Muscle layer of duodenum (tissue), 2 donors: Measurements from ENCODE around the gene SPI1.

ENCODE experiments used
- H3K27ac ChIP-seq: one replicate; pipeline ENCODE4 v1.7.0; 2013; ENCODE audit warnings: mild to moderate bottlenecking, low read length
- H3K27me3 ChIP-seq: one replicate; pipeline ENCODE4 v1.7.0; 2013; ENCODE audit warnings: low read depth, mild to moderate bottlenecking, control low read depth, low read length
- H3K36me3 ChIP-seq, 2 donors: one replicate each; pipeline ENCODE4 v1.7.0; 2013; ENCODE audit warnings: low read length in 2 of 2, control low read depth in 1 of 2, mild to moderate bottlenecking in 1 of 2; ENCODE audit not compliant: insufficient read depth in 2 of 2, control insufficient read depth in 1 of 2
- H3K4me1 ChIP-seq, 2 donors: one replicate each; pipeline ENCODE4 v1.7.0; 2013; ENCODE audit warnings: low read length in 2 of 2, mild to moderate bottlenecking in 2 of 2, control low read depth in 1 of 2, moderate library complexity in 1 of 2; ENCODE audit not compliant: insufficient read depth in 2 of 2, control insufficient read depth in 1 of 2
- H3K4me3 ChIP-seq, 2 donors: one replicate each; pipeline ENCODE4 v1.7.0; 2013; ENCODE audit warnings: low read length in 2 of 2, low read depth in 1 of 2, mild to moderate bottlenecking in 1 of 2
- H3K9me3 ChIP-seq, 2 donors: one replicate each; pipeline ENCODE4 v1.7.0; 2013; ENCODE audit warnings: low read length in 2 of 2, control low read depth in 1 of 2, mild to moderate bottlenecking in 1 of 2; ENCODE audit not compliant: control insufficient read depth in 1 of 2
- donor health status: healthy.

Gene SPI1

DNA sequence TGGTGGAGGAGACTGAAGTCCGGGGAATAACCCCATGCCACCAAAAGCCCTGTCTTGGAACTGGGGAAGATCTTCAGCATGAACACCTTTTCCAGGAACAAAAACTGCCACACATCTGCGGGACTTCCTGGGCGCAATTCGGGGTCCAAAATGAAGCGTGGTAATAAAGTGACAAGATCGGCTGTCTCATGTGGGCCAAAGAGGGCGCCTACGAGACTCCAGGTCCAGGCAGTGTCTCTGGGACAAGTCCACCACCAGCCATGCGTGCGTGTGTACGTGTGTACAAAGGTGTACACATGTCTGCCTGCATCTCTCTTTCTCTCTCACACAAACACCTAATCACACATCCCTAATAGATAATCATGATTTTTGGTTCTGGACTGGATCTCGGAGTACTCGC lies 16.9 kb downstream of the SPI1 start:
- no peaks in the 10 kb centered on the region for H3K36me3 ChIP-seq
- H3K9me3 ChIP-seq = no peaks in the 10 kb centered on the region
- no peak overlapping the region for H3K4me3 ChIP-seq
- H3K27me3 ChIP-seq = no peaks in the 10 kb centered on the region
- H3K27ac ChIP-seq = no peak overlapping the region
- H3K4me1 ChIP-seq = no peaks in the 10 kb centered on the region

- no peaks in the 10 kb centered on the region for H3K36me3 ChIP-seq
- no peak overlapping the region for H3K27ac ChIP-seq
- H3K4me3 ChIP-seq = no peak overlapping the region
- H3K27me3 ChIP-seq = no peaks in the 10 kb centered on the region
- H3K9me3 ChIP-seq = no peaks in the 10 kb centered on the region
- no peaks in the 10 kb centered on the region for H3K4me1 ChIP-seq
Measured at GRCh38 chr11:47360341-47360740, 18.0 kb downstream of the SPI1 start.

GRCh38 chr11:47359586-47359985 lies 18.8 kb downstream of the SPI1 start:
- no peaks in the 10 kb centered on the region for H3K9me3 ChIP-seq
- H3K27ac ChIP-seq = no peak overlapping the region
- no peaks in the 10 kb centered on the region for H3K27me3 ChIP-seq
- H3K4me3 ChIP-seq = no peak overlapping the region
- H3K4me1 ChIP-seq = peaks cover 0 to 2% of the 10 kb centered on the region in 2 donors
- H3K36me3 ChIP-seq = no peaks in the 10 kb centered on the region

DNA sequence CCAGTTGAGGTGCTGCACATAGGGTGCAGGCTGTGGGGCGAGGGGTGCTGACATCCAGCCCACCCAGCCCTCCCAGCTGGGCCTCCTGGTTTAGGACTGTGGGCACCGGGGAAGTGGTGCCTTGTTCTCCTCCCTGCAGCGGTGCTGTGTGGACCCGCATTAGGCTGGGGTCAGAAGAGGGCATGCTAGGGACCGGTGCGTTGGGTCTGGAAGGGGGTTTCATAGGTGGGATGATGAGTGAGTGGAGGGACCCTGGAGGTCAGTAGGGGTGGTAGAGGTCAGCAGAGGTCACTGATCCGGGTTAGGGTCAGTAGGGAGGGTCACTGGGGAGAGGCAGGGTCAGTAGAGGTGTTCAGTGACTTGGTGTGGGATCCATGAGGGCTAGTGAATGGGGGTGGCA lies 19.2 kb downstream of the SPI1 start:
- Histone ChIP-seq H3K9me3 (no peaks in the 10 kb centered on the region), H3K4me3 (no peak overlapping the region), H3K27ac (no peak overlapping the region), H3K4me1 (peaks cover 0 to 4% of the 10 kb centered on the region in 2 donors), H3K27me3 (no peaks in the 10 kb centered on the region), H3K36me3 (no peaks in the 10 kb centered on the region)

DNA sequence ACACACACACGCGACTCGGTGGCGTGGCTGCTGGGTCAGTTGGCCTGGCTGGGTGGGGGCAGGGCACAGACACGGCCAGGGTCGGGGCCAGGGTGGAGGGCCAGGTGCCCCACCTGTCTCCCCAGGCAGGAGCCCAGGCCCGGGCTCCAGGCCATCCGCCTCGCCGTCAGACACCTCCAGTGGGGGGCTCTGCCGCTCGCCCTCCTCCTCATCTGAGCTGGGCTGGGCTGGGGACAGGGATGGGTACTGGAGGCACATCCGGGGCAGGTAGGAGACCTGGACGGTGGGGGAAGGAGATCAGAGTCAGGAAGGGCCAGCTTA lies 19.7 kb downstream of the SPI1 start:
- no peak overlapping the region for H3K4me3 ChIP-seq
- H3K36me3 ChIP-seq = no peaks in the 10 kb centered on the region
- no peak overlapping the region for H3K27ac ChIP-seq
- H3K4me1 ChIP-seq = peaks cover 0 to 4% of the 10 kb centered on the region in 2 donors
- no peaks in the 10 kb centered on the region for H3K9me3 ChIP-seq
- no peaks in the 10 kb centered on the region for H3K27me3 ChIP-seq

GRCh38 chr11:47357985-47358730 lies 20.2 kb downstream of the SPI1 start:
- H3K4me3 ChIP-seq = no peak overlapping the region
- H3K4me1 ChIP-seq = peaks cover 0 to 4% of the 10 kb centered on the region in 2 donors
- no peaks in the 10 kb centered on the region for H3K36me3 ChIP-seq
- H3K27ac ChIP-seq = no peak overlapping the region
- H3K27me3 ChIP-seq = no peaks in the 10 kb centered on the region
- H3K9me3 ChIP-seq = no peaks in the 10 kb centered on the region

DNA sequence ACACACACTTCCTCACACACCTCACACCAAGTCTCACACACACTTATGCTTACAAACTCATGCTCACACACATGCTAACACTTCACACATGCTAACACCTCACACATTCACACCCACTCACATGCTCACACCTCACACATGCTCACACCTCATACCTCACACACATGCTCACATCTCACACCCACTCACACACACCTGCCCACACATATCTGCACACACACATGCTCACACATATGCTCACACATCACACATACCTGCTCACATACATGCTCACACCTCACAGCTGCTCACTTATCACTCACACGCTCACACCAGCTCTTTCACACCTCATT lies 21.4 kb downstream of the SPI1 start:
- no peaks in the 10 kb centered on the region for H3K36me3 ChIP-seq

GRCh38 chr11:47356129-47356997 lies 22.0 kb downstream of the SPI1 start:
- H3K4me3 ChIP-seq = no peak overlapping the region

More for the DNA sequence above, 21.4 kb downstream of the SPI1 start:
- Histone ChIP-seq H3K4me3 (no peak overlapping the region), H3K27ac (no peak overlapping the region), H3K27me3 (no peaks in the 10 kb centered on the region), H3K9me3 (no peaks in the 10 kb centered on the region), H3K4me1 (peaks cover 0 to 4% of the 10 kb centered on the region in 2 donors)

DNA sequence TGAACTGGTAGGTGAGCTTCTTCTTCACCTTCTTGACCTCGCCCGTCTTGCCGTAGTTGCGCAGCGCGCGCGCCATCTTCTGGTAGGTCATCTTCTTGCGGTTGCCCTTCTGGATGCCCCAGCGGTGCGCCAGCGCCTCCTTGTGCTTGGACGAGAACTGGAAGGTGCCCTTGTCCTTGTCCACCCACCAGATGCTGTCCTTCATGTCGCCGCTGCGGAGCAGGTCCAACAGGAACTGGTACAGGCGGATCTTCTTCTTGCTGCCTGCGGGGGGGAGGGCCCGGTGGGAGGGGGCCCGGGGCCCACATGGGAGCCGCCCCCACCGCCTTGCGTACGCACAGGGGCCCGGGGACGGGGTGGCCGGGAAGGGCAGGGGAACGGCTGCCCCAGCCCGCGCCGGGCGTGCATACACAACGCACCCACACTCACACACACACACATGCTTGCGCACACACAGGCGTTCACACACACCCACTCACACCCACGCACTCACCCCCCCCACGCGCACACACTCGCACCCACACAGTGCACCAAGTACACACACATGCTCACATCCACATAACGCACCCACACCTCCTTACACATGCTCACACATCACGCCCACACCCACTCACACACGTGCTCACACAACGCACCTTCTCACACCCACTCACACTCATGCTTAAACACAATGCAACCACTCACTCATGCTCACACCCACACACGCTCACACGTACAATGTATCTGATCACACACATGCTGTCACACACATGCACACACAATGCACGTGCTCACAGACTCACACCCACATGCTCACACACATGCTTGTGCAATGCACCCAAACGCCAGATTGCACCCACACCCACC lies 22.8 kb downstream of the SPI1 start:
- Histone ChIP-seq H3K4me1 (peaks cover 0 to 4% of the 10 kb centered on the region in 2 donors), H3K36me3 (no peaks in the 10 kb centered on the region), H3K9me3 (no peaks in the 10 kb centered on the region), H3K27ac (no peak overlapping the region), H3K4me3 (peak overlapping the region; percentile 11 to 61), H3K27me3 (no peaks in the 10 kb centered on the region)

More at GRCh38 chr11:47356129-47356997, 22.0 kb downstream of the SPI1 start:
- Histone ChIP-seq H3K4me1 (peaks cover 0 to 4% of the 10 kb centered on the region in 2 donors), H3K27ac (no peak overlapping the region), H3K27me3 (no peaks in the 10 kb centered on the region), H3K36me3 (no peaks in the 10 kb centered on the region), H3K9me3 (no peaks in the 10 kb centered on the region)

DNA sequence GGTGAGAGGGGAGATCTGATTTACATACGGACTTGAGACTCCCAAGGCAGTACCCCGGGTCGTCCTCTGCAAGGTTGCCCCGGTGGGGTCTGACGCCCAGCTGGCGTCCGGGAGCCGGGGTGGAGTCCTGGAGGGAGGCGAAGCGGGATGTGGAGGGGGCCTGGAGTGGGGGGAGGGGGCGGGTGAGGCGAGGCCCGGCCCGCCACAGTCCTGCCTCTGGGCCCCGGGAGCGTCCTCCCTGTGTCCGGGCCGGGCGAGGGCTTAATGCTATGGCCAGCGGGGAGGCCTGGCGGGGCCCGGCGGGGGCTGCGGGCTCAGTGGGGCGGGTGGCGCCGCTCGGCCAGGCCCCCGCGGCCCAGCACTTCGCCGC lies 23.4 kb downstream of the SPI1 start:
- Histone ChIP-seq H3K36me3 (no peaks in the 10 kb centered on the region), H3K4me3 (peak overlapping the region; percentile 11 to 61), H3K27ac (no peak overlapping the region)

More for the DNA sequence above, 23.4 kb downstream of the SPI1 start:
- H3K4me1 ChIP-seq = peaks cover 0 to 4% of the 10 kb centered on the region in 2 donors
- no peaks in the 10 kb centered on the region for H3K27me3 ChIP-seq
- H3K9me3 ChIP-seq = no peaks in the 10 kb centered on the region
